GM21390 (cell line): ENCODE data around the gene TRIP6.

ENCODE experiments used
- ATAC-seq: cut with Tn5 transposase; IDR thresholded peaks from one replicate; pipeline ENCODE4 v1.9.1; 2021; ENCODE audit not compliant: unreplicated experiment

TRIP6 gene

GRCh38 chr7:100888988-100889750 lies 22.0 kb downstream of the TRIP6 start, which contains the start of gene UFSP1:
Gene UFSP1, minus strand, starts transcription at chr7:100889715. Its CDS starts 444 bp downstream, at chr7:100889271.
- peak; percentile 29 for ATAC-seq

GRCh38 chr7:100890653-100891567 lies 23.7 kb downstream of the TRIP6 start:
- no peak for ATAC-seq

DNA sequence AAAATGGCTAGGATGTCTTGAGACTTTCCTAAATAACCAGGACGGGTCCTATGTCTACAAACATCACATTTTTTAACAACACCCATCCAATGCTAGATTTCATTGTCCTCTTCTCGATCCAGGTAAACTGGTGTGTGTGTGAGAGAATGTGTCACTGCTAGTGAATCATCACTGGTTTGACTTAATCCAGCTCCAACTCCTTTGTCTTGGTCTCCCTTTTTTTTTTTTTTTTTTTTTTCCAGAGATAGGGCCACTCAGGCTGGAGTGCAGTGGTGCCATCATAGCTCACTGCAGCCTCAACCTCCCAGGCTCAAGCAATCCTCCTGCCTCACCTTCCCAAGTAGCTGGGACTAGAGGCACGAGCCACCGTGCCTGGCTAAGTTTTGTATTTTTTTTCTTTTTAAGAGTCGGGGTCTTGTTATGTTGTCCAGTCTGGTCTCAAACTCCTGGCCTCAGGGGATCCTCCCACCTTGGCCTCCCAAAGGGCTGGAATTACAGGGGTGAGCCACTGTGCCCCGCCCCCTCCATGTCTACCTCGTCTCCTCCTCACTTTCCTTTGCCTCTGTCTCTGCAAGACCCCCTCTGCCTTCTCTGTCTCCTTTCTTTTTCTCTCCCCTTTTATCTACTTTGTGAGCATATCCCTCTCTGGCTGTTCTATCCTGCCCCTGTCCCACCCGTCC lies 24.5 kb downstream of the TRIP6 start:
- no peak for ATAC-seq

DNA sequence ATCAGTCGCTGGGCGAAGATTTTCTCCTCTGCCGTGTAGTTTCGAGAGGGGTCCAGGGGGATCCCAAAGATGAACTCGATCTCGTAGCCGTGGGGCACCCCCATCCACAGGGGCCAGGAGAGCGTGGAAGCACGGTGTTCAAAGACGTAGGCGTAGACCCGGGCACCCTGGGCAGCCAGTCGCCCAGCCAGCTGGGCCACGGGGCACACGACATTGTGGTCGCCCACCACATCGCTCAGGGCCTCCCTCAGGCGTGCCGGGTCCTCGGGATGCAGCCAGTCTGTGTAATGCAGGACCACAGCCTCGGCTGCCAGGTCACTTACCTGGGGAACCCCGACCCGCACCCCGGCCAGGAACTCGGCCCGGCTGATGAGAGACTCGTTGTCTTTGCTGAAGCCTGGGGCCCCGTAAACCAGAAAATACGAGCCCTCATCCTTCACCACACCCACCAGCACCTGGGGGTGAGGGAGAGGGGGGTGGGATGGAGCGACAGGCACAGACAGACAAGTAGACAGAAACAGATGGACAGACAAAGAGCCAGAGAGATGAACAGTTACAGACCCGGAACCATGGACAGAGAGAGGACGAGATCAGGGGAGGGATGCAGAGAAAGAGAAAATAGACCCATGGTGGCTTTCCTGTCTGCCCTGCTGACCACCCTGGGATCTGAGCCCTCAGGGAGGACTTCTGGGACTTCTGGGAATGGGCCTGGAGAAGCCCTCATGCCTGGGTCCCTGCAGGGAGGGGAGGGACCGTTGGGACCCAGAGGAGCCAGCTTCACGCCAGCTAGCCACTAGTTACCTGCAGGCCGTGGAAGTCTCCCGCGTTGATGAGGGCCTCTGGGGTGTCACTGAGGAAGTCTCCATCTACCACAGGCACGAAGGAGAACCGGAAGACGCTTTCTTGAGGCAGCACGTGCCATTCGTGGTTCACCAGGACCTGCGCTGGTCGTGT lies 25.5 kb downstream of the TRIP6 start:
- ATAC-seq: no peak

GRCh38 chr7:100893318-100893895 lies 26.2 kb downstream of the TRIP6 start:
- ATAC-seq: no peak

- ATAC-seq: no peak
Measured at GRCh38 chr7:100893910-100894721, 26.9 kb downstream of the TRIP6 start.

DNA sequence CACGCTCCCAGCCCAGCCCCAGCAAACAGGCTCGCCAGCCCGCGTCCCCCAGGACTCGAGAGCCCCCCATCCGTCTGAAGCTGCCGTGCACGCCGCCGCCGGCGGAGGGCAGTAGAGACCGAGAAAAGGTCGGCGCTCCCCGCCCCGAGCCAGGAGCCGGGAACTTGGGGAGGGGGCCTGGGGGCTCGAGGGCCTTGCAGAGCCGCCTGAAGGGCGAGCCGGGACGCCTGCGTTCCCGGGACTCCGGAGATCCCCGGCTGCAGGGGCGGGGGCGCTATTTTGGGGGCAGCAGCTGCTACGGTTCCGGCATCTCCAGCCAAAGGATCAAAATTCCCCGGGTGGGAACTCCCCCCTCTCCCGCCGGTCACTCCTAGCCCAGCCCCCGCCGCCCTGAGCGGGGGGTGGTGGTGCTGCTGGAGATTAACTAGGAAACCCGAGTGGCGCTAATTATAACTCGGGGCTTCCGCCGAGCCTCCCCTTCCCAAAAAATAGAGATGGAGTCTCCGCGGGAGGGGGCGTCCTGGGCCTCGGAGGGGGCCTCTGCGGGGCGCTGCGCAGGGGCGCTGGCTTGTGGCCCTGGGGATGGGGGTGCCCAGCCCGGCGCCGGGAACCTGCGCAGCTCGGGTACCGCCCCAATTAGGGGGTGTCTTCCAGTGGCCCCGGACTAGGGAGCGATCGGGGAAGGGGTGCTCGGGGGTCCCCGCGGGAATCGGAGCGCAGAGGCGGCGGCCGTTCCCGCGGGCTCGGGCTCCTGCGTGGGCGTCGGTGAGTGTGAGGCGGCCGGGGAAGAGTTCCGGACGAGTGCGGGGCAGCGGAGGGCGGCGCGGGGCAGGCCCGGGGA lies 27.9 kb downstream of the TRIP6 start:
- ATAC-seq: no peak

DNA sequence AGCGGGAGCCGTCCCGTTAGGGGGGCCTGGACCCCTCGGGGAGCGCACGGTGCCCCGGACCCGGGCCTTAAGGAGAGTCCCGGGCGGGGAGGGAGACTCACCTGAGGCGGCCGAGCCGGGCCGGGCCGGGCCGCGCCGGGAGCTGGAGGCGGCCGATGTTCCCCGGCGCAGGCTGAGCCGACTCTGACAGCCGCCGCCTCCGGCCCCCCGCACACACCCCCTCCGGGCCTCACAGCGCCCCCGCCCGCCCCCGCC lies 28.4 kb downstream of the TRIP6 start, which contains the start of gene ACHE:
ACHE (minus strand) TSS at position 188 of the 255 bp plus-strand sequence. CDS start 1,656 bp downstream, outside the sequence.
- no peak for ATAC-seq

- no peak for ATAC-seq
Measured at GRCh38 chr7:100895956-100896731, 29.0 kb downstream of the TRIP6 start.

DNA sequence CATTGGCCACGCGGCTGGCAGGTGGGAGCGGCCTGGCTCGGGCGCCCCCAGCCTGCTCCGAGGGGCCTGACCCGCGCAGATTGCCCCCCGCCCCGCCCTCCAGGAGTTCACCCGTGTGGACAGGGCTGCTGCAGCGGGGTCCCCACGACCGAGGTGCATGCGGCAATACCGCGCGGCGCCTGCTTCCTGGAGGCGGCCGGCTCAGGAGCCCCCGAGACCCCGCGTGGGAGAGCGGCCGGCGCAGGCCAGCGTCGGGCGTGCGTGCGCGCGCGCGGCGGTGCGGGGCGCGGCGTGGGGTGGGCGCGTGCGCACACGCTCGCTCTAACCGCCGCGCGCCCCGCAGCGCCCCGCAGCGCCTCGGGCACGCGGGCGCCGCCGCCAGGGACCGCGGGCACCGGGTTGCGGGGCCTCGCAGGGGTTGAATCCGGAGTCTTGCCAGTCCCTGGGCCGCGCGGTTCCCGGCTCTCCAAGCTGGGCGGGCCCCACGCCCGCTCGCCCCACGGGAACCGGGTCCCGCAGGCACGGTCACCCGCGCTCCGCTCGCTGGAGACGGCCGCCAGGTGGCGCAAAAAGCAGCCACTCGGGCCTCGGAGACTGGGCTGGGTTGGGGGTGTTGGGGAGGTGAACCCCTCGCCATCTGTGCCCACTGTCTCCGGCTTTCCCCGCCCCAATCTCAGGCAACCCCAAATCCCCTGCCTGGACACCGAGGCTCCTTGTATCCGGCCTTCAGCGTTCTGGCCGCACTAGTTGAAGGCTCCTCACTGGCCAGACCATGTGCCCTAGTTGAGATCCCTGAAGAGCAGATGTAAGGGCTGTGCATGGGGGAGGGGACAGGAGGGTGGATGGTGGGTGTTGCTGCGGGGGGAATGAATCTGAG lies 29.8 kb downstream of the TRIP6 start:
- no peak for ATAC-seq

GRCh38 chr7:100897772-100898454 lies 30.7 kb downstream of the TRIP6 start:
- no peak for ATAC-seq

- ATAC-seq: no peak
Measured at GRCh38 chr7:100899432-100899831, 32.2 kb downstream of the TRIP6 start.

- no peak for ATAC-seq
Measured at GRCh38 chr7:100900978-100901377, 33.8 kb downstream of the TRIP6 start.

GRCh38 chr7:100901921-100902332 lies 34.7 kb downstream of the TRIP6 start:
- no peak for ATAC-seq

GRCh38 chr7:100902638-100903037 lies 35.5 kb downstream of the TRIP6 start:
- ATAC-seq: no peak

- ATAC-seq: no peak
Measured at GRCh38 chr7:100908512-100908911, 41.3 kb downstream of the TRIP6 start.
